Breast epithelium (tissue), 4 donors: ENCODE results near the gene SMCO1. TPM values are rescaled to one million over a fixed set of nuclear protein-coding genes. Genes with fewer than 3 reads are reported as not detected.
"Not testable (repeated sequence)": the region's sequence is repeated elsewhere in the genome, so short reads cannot be mapped to it uniquely, and the experiment has no call there.

Experiments
- DNase-seq, 2 donors: peaks; one replicate each; pipeline ENCODE4 v3.0.0-alpha.2; 2019; ENCODE audit warnings: low spot score in 2 of 2
- H3K27ac ChIP-seq, 2 donors: fragments of 200-600 bp; sonication (generic) in 1 of 2; one replicate each; pipeline ENCODE4 v1.5.1; 2016 to 2019; ENCODE audit warnings: mild to moderate bottlenecking in 1 of 2
- H3K27me3 ChIP-seq, 2 donors: fragments of 200-600 bp; sonication (generic) in 1 of 2; one replicate each; pipeline versions ENCODE4 v1.5.1 to v1.6.0; 2017 to 2019; ENCODE audit warnings: control low read depth in 1 of 2, mild to moderate bottlenecking in 1 of 2
- H3K36me3 ChIP-seq: fragments of 200-600 bp; one replicate; pipeline ENCODE4 v1.5.1; 2019
- H3K4me1 ChIP-seq, 2 donors: fragments of 200-600 bp; sonication (generic); one replicate each; pipeline ENCODE4 v1.5.1; 2016 to 2019; ENCODE audit warnings: control low read depth in 1 of 2
- H3K4me3 ChIP-seq, 3 donors: fragments of 200-600 bp; sonication (generic); 1 replicate in 2 of 3; 2 replicates in 1 of 3; pipeline ENCODE4 v1.5.1; 2016 to 2019; ENCODE audit warnings: mild to moderate bottlenecking in 3 of 3, moderate library complexity in 2 of 3
- H3K9me3 ChIP-seq, 2 donors: fragments of 200-600 bp; sonication (generic) in 1 of 2; one replicate each; pipeline ENCODE4 v1.5.1; 2016 to 2019; ENCODE audit warnings: control low read depth in 1 of 2
- POLR2A ChIP-seq: fragments of 450-650 bp; IDR thresholded peaks from one replicate; pipeline ENCODE4 v1.6.1; 2016; ENCODE audit warnings: antibody characterized with exemption, mild to moderate bottlenecking, moderate library complexity
- POLR2AphosphoS5 ChIP-seq, 3 donors: sonication (generic); formaldehyde crosslinking; IDR thresholded peaks; one replicate each; pipeline ENCODE4 v1.6.1; 2017; ENCODE audit warnings: antibody characterized with exemption in 3 of 3
- intact Hi-C: fragments of 100-400 bp; cut with DNase I; formaldehyde crosslinking; loops from one replicate; pipeline ENCODE4 v1.15.1; 2023; ENCODE audit warnings: low total_unique reads
- total RNA-seq, 3 donors: library from RNA; depleted of rRNA; stranded (reverse); fragments of >200 nt; gene quantifications; one replicate each; pipeline ENCODE4 v1.1.0, GENCODE V29; 2016
- TF ChIP-seq, protein P1 (sequence below), 3 donors: fragments of 450-650 bp; IDR thresholded peaks; one replicate each; pipeline ENCODE4 v1.5.1; 2016 to 2017; ENCODE audit warnings: antibody characterized with exemption in 3 of 3, mild to moderate bottlenecking in 3 of 3, moderate library complexity in 3 of 3

SMCO1 gene
- total RNA-seq, 3 donors from 2014 or later: not detected

- H3K4me3 ChIP-seq: no peak overlapping the region
- intact Hi-C loops: no loop called here
- no peaks in the 10 kb centered on the region for H3K27me3 ChIP-seq
- no peak for DNase-seq
- no peak overlapping the region for H3K27ac ChIP-seq
- no peaks in the 10 kb centered on the region for H3K9me3 ChIP-seq
- TF ChIP-seq, protein P1, sequence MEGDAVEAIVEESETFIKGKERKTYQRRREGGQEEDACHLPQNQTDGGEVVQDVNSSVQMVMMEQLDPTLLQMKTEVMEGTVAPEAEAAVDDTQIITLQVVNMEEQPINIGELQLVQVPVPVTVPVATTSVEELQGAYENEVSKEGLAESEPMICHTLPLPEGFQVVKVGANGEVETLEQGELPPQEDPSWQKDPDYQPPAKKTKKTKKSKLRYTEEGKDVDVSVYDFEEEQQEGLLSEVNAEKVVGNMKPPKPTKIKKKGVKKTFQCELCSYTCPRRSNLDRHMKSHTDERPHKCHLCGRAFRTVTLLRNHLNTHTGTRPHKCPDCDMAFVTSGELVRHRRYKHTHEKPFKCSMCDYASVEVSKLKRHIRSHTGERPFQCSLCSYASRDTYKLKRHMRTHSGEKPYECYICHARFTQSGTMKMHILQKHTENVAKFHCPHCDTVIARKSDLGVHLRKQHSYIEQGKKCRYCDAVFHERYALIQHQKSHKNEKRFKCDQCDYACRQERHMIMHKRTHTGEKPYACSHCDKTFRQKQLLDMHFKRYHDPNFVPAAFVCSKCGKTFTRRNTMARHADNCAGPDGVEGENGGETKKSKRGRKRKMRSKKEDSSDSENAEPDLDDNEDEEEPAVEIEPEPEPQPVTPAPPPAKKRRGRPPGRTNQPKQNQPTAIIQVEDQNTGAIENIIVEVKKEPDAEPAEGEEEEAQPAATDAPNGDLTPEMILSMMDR (IDR thresholded peaks at IDR 0.05): no peak
- TF ChIP-seq POLR2AphosphoS5 (IDR thresholded peaks at IDR 0.05) (no peak), POLR2A (no peak)
- H3K36me3 ChIP-seq: no peaks in the 10 kb centered on the region
- no peaks in the 10 kb centered on the region for H3K4me1 ChIP-seq
These were observed 57.1 kb downstream of the SMCO1 start for GRCh38 chr3:196458063-196458462.

- H3K27me3 ChIP-seq, intact Hi-C loops, H3K9me3 ChIP-seq, H3K4me1 ChIP-seq, H3K4me3 ChIP-seq, H3K27ac ChIP-seq, DNase-seq, H3K36me3 ChIP-seq: not testable (repeated sequence)
These were observed 57.7 kb downstream of the SMCO1 start for GRCh38 chr3:196457470-196457869.

Other genes with a start within 250 kb of the SMCO1 start
- 10 to 100 TPM; 55.9 to 92.0 (median 56.4) TPM for gene PCYT1A, start 227.6 kb downstream of the SMCO1 start, total RNA-seq
- gene DYNLT2B, start 197.1 kb downstream of the SMCO1 start, total RNA-seq: 10 to 100 TPM in 2 of 3 donors, 1 to 10 TPM in 1; 8.5 to 14.9 (median 14.1) TPM
- 1 to 10 TPM in 2 of 3 donors, not detected in 1; 1.4 to 2.8 TPM for gene TM4SF19, start 177.0 kb downstream of the SMCO1 start, total RNA-seq
- 10 to 100 TPM; 21.4 to 25.8 (median 21.6) TPM for gene UBXN7, start 82.9 kb downstream of the SMCO1 start, total RNA-seq
- gene RNF168, start 11.6 kb downstream of the SMCO1 start, total RNA-seq: 10 to 100 TPM; 22.9 to 24.8 (median 24.3) TPM
- 1 to 10 TPM; 4.9 to 8.2 (median 6.1) TPM for gene WDR53, start 53.2 kb upstream of the SMCO1 start, total RNA-seq
- gene FBXO45, start 53.3 kb upstream of the SMCO1 start, total RNA-seq: 1 to 10 TPM; 5.6 to 7.6 (median 7.5) TPM
- gene NRROS, start 124.3 kb upstream of the SMCO1 start, total RNA-seq: 10 to 100 TPM in 1 of 3 donors, 1 to 10 TPM in 2; 3.2 to 13.9 (median 4.3) TPM
- gene CEP19, start 196.9 kb upstream of the SMCO1 start, total RNA-seq: 1 to 10 TPM; 2.1 to 2.6 (median 2.5) TPM
- gene PIGX, start 197.0 kb upstream of the SMCO1 start, total RNA-seq: 10 to 100 TPM; 22.5 to 34.4 (median 28.2) TPM
- gene PAK2, start 224.5 kb upstream of the SMCO1 start, total RNA-seq: 10 to 100 TPM; 42.3 to 71.2 (median 50.5) TPM